ENCODE measurements around the gene ASPM. TPM values are rescaled to one million over a fixed set of nuclear protein-coding genes. Genes with fewer than 3 reads are reported as not detected.
A peak's percentile ranks its signal among the peaks of the same experiment; 100 is the strongest.

ASPM gene, protein sequence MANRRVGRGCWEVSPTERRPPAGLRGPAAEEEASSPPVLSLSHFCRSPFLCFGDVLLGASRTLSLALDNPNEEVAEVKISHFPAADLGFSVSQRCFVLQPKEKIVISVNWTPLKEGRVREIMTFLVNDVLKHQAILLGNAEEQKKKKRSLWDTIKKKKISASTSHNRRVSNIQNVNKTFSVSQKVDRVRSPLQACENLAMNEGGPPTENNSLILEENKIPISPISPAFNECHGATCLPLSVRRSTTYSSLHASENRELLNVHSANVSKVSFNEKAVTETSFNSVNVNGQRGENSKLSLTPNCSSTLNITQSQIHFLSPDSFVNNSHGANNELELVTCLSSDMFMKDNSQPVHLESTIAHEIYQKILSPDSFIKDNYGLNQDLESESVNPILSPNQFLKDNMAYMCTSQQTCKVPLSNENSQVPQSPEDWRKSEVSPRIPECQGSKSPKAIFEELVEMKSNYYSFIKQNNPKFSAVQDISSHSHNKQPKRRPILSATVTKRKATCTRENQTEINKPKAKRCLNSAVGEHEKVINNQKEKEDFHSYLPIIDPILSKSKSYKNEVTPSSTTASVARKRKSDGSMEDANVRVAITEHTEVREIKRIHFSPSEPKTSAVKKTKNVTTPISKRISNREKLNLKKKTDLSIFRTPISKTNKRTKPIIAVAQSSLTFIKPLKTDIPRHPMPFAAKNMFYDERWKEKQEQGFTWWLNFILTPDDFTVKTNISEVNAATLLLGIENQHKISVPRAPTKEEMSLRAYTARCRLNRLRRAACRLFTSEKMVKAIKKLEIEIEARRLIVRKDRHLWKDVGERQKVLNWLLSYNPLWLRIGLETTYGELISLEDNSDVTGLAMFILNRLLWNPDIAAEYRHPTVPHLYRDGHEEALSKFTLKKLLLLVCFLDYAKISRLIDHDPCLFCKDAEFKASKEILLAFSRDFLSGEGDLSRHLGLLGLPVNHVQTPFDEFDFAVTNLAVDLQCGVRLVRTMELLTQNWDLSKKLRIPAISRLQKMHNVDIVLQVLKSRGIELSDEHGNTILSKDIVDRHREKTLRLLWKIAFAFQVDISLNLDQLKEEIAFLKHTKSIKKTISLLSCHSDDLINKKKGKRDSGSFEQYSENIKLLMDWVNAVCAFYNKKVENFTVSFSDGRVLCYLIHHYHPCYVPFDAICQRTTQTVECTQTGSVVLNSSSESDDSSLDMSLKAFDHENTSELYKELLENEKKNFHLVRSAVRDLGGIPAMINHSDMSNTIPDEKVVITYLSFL (N-terminal part only)
- total RNA-seq, result 10 to 100 TPM; 26.4 to 27.6 TPM

DNA sequence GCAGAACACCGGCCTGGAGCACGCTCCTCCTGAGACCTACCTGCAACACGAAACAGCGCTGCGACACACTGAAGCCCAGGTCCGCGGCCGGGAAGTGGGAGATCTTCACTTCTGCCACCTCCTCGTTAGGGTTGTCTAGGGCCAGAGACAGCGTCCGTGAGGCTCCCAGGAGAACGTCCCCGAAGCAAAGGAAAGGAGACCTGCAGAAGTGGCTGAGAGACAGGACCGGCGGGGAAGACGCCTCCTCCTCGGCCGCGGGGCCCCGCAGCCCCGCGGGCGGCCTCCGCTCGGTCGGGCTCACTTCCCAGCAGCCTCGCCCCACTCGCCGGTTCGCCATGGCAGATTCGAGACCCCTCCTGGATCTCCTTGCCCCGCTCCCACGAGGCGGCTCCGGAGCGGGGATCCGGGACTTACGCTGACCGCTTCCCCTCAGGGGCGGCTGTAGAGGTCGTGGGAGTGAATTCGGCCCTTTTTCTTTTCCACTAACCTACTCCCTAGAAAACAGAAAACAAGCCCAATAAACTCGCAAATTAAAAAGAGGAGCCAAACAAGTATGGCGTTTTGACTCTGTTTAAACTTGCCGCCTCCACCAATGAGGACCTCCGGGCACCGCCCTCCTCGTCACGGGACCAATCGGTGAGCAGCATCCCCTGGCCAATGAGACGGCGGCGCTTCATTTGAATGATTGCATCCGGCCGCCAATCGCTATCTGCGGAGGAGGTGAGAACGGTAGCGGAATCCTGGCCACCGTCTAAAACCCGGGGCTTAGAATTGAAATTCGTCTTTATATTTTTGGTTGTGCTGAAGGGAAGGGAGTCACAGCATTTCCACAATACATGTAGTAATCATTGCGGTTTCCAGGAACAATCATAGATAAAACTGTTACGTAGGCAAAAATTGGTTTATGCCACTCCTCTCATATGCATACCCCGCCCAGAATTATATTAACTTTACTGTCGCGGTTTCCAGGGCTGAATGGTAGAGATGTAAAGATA is at the start of gene ASPM:
Gene ASPM, minus strand, starts transcription at position 569 of the 995 bp plus-strand sequence. Its CDS starts 232 bp downstream, at position 337.
- Mint-ChIP-seq H3K36me3 (ENCODE audit: low read depth) (peaks cover 17% of the 10 kb centered on the region), H3K9me3 (no peaks in the 10 kb centered on the region), H3K4me1 (ENCODE audit: low read depth) (no peaks in the 10 kb centered on the region), H3K27ac (peak within 1 kb of the TSS; percentile 93), H3K27me3 (ENCODE audit: low read depth) (peaks cover 19% of the 10 kb centered on the region), H3K4me3 (peak within 1 kb of the TSS; percentile 85)
- intact Hi-C loops (cut with micrococcal nuclease), result loop anchor here (2.0 to 10.0 kb wide), 4 partner anchors 46 to 756 kb away; partner anchors contain the start of genes C1orf53 and DENND1B
- CTCF ChIA-PET, result no interaction called here
- peak; percentile 98 for DNase-seq

DNA sequence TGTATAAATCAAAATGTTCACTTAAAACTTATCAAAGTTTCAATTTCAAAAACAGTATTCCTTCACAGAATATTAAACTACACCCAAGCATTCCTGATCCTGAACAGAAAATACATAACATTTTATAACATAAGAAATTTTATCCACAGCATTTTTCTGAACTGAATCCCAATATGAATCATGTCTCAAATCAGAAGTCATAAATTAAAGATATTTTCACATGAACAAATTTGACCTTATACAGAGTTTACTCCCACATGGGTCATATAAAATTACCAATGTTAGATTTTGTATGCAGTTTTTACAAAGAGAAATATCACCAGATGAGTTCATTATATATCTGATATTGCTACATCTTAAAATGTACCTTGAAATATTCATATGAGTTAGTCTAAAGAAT is 48.6 kb upstream of the ASPM start:
- no peak for DNase-seq
- Mint-ChIP-seq H3K4me1 (ENCODE audit: low read depth) (peaks cover 53% of the 10 kb centered on the region), H3K36me3 (ENCODE audit: low read depth) (no peaks in the 10 kb centered on the region), H3K27me3 (ENCODE audit: low read depth) (no peaks in the 10 kb centered on the region), H3K9me3 (no peaks in the 10 kb centered on the region), H3K4me3 (no peak overlapping the region), H3K27ac (no peak overlapping the region)
- intact Hi-C loops (cut with micrococcal nuclease), result loop anchor here (5.0 kb wide), 1 partner anchor 142 kb away; no protein-coding TSS in a partner anchor
- CTCF ChIA-PET, result no interaction called here

DNA sequence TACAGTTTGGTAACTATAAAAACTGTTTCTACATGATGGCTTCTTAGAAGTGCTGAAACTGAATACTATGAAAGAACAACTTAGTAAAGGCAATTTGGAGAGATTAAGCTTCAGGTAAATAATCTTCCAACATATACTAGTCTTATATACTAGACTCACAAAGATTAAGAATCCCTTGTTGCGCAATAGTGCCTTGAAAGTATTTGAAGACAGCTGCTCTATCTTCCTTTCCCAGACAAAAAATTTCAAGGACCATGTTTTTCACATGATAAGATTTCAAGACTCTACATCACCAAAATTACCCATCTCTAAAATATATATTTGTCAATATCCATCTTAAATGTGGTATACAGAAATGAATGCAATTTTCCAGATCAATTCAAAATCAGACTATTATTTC is 37.7 kb upstream of the ASPM start:
- H3K27ac Mint-ChIP-seq, result no peak overlapping the region
- peaks cover 2% of the 10 kb centered on the region for H3K4me1 Mint-ChIP-seq (ENCODE audit: low read depth)
- CTCF ChIA-PET, result interaction anchor here (1.1 to 2.2 kb wide), 2 partner anchors 142 to 173 kb away, joined by 3 to 11 read pairs; no protein-coding TSS in a partner anchor
- no peak overlapping the region for H3K4me3 Mint-ChIP-seq
- DNase-seq, result no peak
- no peaks in the 10 kb centered on the region for H3K9me3 Mint-ChIP-seq
- peaks cover 29% of the 10 kb centered on the region for H3K36me3 Mint-ChIP-seq (ENCODE audit: low read depth)
- no peaks in the 10 kb centered on the region for H3K27me3 Mint-ChIP-seq (ENCODE audit: low read depth)
- intact Hi-C loops (cut with micrococcal nuclease), result loop anchor here (5.0 kb wide), 1 partner anchor 128 kb away; no protein-coding TSS in a partner anchor

DNA sequence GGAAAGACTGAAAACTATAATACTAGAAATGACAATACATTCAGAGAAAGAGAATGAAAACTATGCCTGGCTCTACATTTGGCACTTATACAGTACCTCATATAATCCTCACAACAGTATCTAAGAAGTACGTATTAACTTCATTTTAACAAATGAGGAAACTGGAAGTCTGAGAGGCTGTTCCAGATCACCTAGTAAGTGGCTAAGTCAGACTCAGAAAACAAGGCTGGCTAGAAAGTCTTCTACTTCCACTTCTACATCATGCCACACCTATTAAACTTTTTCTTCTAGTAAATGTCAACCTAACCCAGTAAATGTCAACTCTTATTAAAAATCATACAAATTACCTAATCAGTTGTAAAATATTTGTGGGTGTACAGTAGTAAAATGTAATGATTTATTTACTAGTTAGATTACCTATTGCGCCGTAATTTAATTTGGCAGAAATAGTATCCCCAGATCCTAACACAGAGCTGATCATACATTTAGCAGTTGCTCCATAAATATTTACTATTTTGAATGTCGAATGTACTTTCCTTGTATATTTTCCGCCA is 36.8 kb upstream of the ASPM start:
- CTCF ChIA-PET, result interaction anchor here (0.6 to 2.2 kb wide), 3 partner anchors 143 to 174 kb away, joined by 3 to 11 read pairs (median 3); no protein-coding TSS in a partner anchor
- intact Hi-C loops (cut with micrococcal nuclease), result loop anchor here (5.0 kb wide), 1 partner anchor 129 kb away; no protein-coding TSS in a partner anchor
- peaks cover 29% of the 10 kb centered on the region for H3K36me3 Mint-ChIP-seq (ENCODE audit: low read depth)
- H3K9me3 Mint-ChIP-seq, result no peaks in the 10 kb centered on the region
- no peak overlapping the region for H3K4me3 Mint-ChIP-seq
- H3K27me3 Mint-ChIP-seq (ENCODE audit: low read depth), result no peaks in the 10 kb centered on the region
- H3K27ac Mint-ChIP-seq, result no peak overlapping the region
- peaks cover 2% of the 10 kb centered on the region for H3K4me1 Mint-ChIP-seq (ENCODE audit: low read depth)
- no peak for DNase-seq

DNA sequence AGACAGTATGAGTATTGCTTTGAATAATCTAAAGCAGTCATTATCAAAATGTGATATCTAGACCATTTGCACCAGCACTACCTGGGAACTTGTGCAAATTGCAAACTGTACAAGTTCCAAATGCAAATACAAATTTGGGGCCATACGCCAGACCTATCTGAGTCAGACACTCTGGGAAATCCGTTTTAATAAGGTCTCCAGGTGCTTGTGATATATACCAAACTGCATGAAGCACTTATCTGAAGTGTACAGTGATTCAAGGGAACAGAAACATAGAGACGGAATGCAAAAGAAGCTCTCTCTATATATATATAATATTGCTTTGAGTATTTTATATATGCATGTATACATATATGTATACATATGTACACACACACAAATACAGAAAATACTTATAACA is 36.2 kb upstream of the ASPM start:
- no peaks in the 10 kb centered on the region for H3K27me3 Mint-ChIP-seq (ENCODE audit: low read depth)
- DNase-seq, result no peak
- H3K27ac Mint-ChIP-seq, result no peak overlapping the region
- peaks cover 2% of the 10 kb centered on the region for H3K4me1 Mint-ChIP-seq (ENCODE audit: low read depth)
- H3K36me3 Mint-ChIP-seq (ENCODE audit: low read depth), result peaks cover 27% of the 10 kb centered on the region
- H3K9me3 Mint-ChIP-seq, result no peaks in the 10 kb centered on the region
- no peak overlapping the region for H3K4me3 Mint-ChIP-seq
- CTCF ChIA-PET, result interaction anchor here (0.6 to 3.9 kb wide), 4 partner anchors 8 to 174 kb away, joined by 3 to 45 read pairs (median 8); no protein-coding TSS in a partner anchor
- intact Hi-C loops (cut with micrococcal nuclease), result loop anchor here (5.0 kb wide), 1 partner anchor 130 kb away; no protein-coding TSS in a partner anchor

DNA sequence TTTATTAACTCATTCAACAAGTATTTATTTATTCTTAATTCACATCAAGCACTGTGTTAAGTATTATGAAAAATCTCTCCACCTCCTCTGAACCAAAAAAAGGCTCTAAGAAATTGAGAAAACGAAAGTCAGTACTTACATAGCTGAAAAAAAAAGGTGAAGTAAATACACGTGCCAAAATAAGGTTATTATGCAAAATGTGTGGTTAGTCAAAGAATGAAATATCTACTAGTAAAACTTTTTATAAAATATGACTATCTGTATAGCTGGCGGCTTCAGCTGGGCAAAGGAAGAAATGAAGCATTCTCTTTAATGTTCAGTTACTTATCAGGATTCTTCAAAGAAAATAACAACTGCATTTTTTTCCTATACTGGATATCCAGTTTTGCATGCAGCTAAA is 35.5 kb upstream of the ASPM start:
- intact Hi-C loops (cut with micrococcal nuclease), result loop anchor here (5.0 kb wide), 1 partner anchor 130 kb away; no protein-coding TSS in a partner anchor
- no peaks in the 10 kb centered on the region for H3K9me3 Mint-ChIP-seq
- no peak for DNase-seq
- peaks cover 2% of the 10 kb centered on the region for H3K4me1 Mint-ChIP-seq (ENCODE audit: low read depth)
- H3K27ac Mint-ChIP-seq, result no peak overlapping the region
- CTCF ChIA-PET, result interaction anchor here (1.3 to 3.9 kb wide), 2 partner anchors 9 to 174 kb away, joined by 4 to 45 read pairs; no protein-coding TSS in a partner anchor
- H3K27me3 Mint-ChIP-seq (ENCODE audit: low read depth), result no peaks in the 10 kb centered on the region
- H3K36me3 Mint-ChIP-seq (ENCODE audit: low read depth), result peaks cover 22% of the 10 kb centered on the region
- H3K4me3 Mint-ChIP-seq, result no peak overlapping the region

DNA sequence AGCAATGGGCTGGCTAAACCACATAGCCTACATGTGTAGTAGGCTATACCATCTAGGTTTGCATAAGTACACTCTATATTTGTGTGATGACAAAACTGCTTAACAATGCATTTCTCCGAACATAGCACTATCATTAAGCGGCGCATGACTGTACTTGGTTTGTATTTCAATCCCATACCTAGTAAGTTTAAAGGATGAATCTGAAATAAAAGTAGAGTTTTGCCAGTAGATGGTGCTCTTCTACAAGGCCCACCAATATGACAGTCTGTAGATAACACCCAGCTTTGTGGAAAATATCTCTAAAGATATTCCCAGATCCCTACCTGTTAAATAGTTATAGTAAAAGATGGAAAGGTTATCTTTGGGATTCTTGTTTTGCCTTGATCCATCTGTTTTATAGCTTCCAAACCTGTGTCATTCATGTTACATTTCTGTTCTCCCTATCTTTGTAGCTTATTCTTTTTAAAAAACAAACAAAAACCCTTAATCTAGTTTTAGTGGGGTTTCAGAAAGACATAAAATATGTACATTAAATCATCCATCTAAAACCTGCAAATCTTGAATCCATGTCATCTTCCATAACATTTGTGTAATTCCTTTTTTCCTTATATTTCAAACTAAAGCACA is 33.9 kb upstream of the ASPM start:
- intact Hi-C loops (cut with micrococcal nuclease), result loop anchor here (1.0 to 5.0 kb wide), 4 partner anchors 132 to 339 kb away; no protein-coding TSS in a partner anchor
- peaks cover 11% of the 10 kb centered on the region for H3K36me3 Mint-ChIP-seq (ENCODE audit: low read depth)
- DNase-seq, result no peak
- no peaks in the 10 kb centered on the region for H3K27me3 Mint-ChIP-seq (ENCODE audit: low read depth)
- no peaks in the 10 kb centered on the region for H3K4me1 Mint-ChIP-seq (ENCODE audit: low read depth)
- H3K9me3 Mint-ChIP-seq, result no peaks in the 10 kb centered on the region
- H3K4me3 Mint-ChIP-seq, result no peak overlapping the region
- CTCF ChIA-PET, result interaction anchor here (0.7 to 3.9 kb wide), 19 partner anchors 9 to 197 kb away, joined by 3 to 45 read pairs (median 3); no protein-coding TSS in a partner anchor
- H3K27ac Mint-ChIP-seq, result no peak overlapping the region

DNA sequence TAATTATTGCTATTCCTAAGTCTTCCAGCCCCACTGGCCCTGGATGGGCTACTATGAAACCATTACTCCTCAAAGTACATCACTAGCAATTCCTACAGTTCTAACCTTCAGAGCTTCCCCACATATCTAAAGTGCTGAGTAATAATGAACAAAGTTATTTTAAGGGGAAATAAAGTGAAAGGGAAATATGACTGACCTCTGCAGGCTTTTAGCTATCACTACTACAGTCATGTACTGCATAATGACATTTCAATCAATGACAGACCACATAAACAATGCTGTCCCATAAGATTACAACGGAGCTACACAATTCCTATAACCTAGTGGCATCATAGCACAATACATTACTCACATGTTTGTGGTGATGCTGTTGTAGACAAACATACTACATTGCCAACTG is 32.5 kb upstream of the ASPM start:
- no peak for DNase-seq
- Mint-ChIP-seq H3K4me3 (no peak overlapping the region), H3K9me3 (no peaks in the 10 kb centered on the region), H3K4me1 (ENCODE audit: low read depth) (no peaks in the 10 kb centered on the region), H3K27me3 (ENCODE audit: low read depth) (no peaks in the 10 kb centered on the region), H3K36me3 (ENCODE audit: low read depth) (peaks cover 12% of the 10 kb centered on the region), H3K27ac (no peak overlapping the region)
- intact Hi-C loops (cut with micrococcal nuclease), result no loop called here
- CTCF ChIA-PET, result interaction anchor here (0.7 to 3.9 kb wide), 10 partner anchors 13 to 341 kb away, joined by 3 to 45 read pairs (median 4); no protein-coding TSS in a partner anchor

DNA sequence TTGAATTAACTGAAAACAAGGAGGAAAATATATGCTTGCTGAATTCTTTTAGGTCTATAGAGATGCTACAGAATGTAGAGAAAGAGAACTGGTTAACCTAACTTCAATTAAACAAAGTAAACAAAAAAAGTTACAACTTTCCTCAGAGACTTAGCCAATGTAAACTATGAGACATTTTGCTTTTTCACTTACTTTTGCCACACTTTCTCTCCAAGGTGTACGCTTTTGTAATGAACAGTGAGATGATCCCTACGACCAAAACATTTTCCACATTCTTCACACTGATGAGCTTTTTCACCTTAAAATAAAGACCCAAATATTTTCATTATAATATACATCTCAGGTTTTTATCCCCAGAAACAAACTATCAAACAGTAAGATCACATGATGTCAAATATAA is 28.3 kb upstream of the ASPM start:
- CTCF ChIA-PET, result no interaction called here
- Mint-ChIP-seq H3K36me3 (ENCODE audit: low read depth) (peaks cover 11% of the 10 kb centered on the region), H3K4me1 (ENCODE audit: low read depth) (no peaks in the 10 kb centered on the region), H3K4me3 (no peak overlapping the region), H3K27ac (no peak overlapping the region), H3K9me3 (no peaks in the 10 kb centered on the region), H3K27me3 (ENCODE audit: low read depth) (no peaks in the 10 kb centered on the region)
- intact Hi-C loops (cut with micrococcal nuclease), result no loop called here
- no peak for DNase-seq
